HepG2 (cell line): ENCODE results near the gene ZNF467. TPM values are rescaled to one million over a fixed set of nuclear protein-coding genes. Genes with fewer than 3 reads are reported as not detected.

Experiments used
- ATAC-seq: fragments of 200-7000 bp; cut with Tn5 transposase; 3 replicates; pipeline ENCODE4 v1.9.1; 2020; ENCODE audit warnings: mild to moderate bottlenecking, moderate library complexity
- BruUV-seq: library from RNA; stranded (reverse); fragments of 400-500 nt; replicated peaks from 2 replicates; lab custom pipeline; 2021; lab: Mats Ljungman, UMichigan
- CTCF ChIA-PET: fragments of 300-600 bp; formaldehyde crosslinking; extraction: SDS; loops from one replicate; lab custom pipeline; 2021; ENCODE audit warnings: low total read pairs, inconsistent platforms, low intra/inter-chr PET ratio; lab: Yijun Ruan, JAX
- POLR2A ChIA-PET: fragments of 350-600 bp; sonication (Branson Sonifier 250); formaldehyde crosslinking; loops from one replicate; lab custom pipeline; 2020; ENCODE audit warnings: antibody characterized with exemption, inconsistent platforms; lab: Yijun Ruan, JAX
- DNase-seq: peaks from one replicate; pipeline ENCODE4 v3.0.0-alpha.2; 2015; ENCODE audit warnings: low spot score
- FAIRE-seq: peaks from 3 replicates; lab custom pipeline; 2011; peaks lifted over from hg19 to GRCh38; lab: Jason Lieb, UNC
- H2AFZ ChIP-seq: one replicate; pipeline ENCODE4 v1.6.1; 2011; ENCODE audit warnings: low read length, inconsistent platforms
- H3K27ac ChIP-seq: fragments of 300-600 bp; 3 replicates; pipeline ENCODE4 v1.8.0; 2011; ENCODE audit warnings: mixed run types, mild to moderate bottlenecking, mixed read lengths, low read length, inconsistent platforms; ENCODE audit not compliant: insufficient read depth; ENCODE audit errors: extremely low read length
- H3K27me3 ChIP-seq, 2 experiments: fragments of 200-600 bp in 1 of 2; 2 replicates in 1 of 2; 3 replicates in 1 of 2; pipeline versions ENCODE4 v1.6.0 to v1.8.0; 2011; ENCODE audit warnings: low read length in 2 of 2, mild to moderate bottlenecking in 2 of 2, moderate library complexity in 2 of 2, inconsistent platforms in 1 of 2; ENCODE audit not compliant: insufficient read depth in 2 of 2, control insufficient read depth in 1 of 2
- H3K36me3 ChIP-seq, 2 experiments: fragments of 200-600 bp in 1 of 2; replicated peaks in 1 of 2; 2 replicates in 1 of 2; 3 replicates in 1 of 2; pipeline versions ENCODE4 v1.5.1 to v1.8.0; 2011; ENCODE audit warnings: low read length in 2 of 2, inconsistent platforms in 1 of 2; ENCODE audit not compliant: insufficient read depth in 2 of 2, control insufficient read depth in 1 of 2
- H3K4me1 ChIP-seq: 2 replicates; pipeline ENCODE4 v1.5.1; 2012; ENCODE audit warnings: low read length, inconsistent platforms; ENCODE audit not compliant: insufficient read depth
- H3K4me2 ChIP-seq: 2 replicates; pipeline ENCODE4 v1.6.0; 2011; ENCODE audit warnings: low read depth, low read length, inconsistent platforms
- H3K4me3 ChIP-seq, 3 experiments: fragments of 200-600 bp in 1 of 3; sonication (generic), shearing (Covaris generic) in 1 of 3; replicated peaks in 1 of 3; 2 replicates each; pipeline ENCODE4 v1.5.1; 2011 to 2016; ENCODE audit warnings: low read length in 3 of 3, inconsistent platforms in 2 of 3, low read depth in 2 of 3, mild to moderate bottlenecking in 2 of 3, control low read depth in 1 of 3, mixed read lengths in 1 of 3; ENCODE audit not compliant: insufficient read depth in 1 of 3
- H3K79me2 ChIP-seq: one replicate; pipeline ENCODE4 v1.6.1; 2011; ENCODE audit warnings: low read length, inconsistent platforms; ENCODE audit not compliant: insufficient read depth
- H3K9ac ChIP-seq: 2 replicates; pipeline ENCODE4 v1.6.0; 2011; ENCODE audit warnings: mild to moderate bottlenecking, low read depth, low read length, inconsistent platforms; ENCODE audit not compliant: insufficient read depth
- H3K9me3 ChIP-seq: 2 replicates; pipeline ENCODE4 v1.5.1; 2012; ENCODE audit warnings: mild to moderate bottlenecking, low read length
- H4K20me1 ChIP-seq: 2 replicates; pipeline ENCODE4 v1.6.0; 2011; ENCODE audit warnings: inconsistent platforms, mild to moderate bottlenecking, low read length, moderate library complexity; ENCODE audit not compliant: insufficient read depth
- CTCF ChIP-seq: sonication (generic); formaldehyde crosslinking; IDR thresholded peaks from 2 replicates; pipeline ENCODE4 v1.5.0; 2020; ENCODE audit warnings: mild to moderate bottlenecking, missing genetic modification reagents, moderate library complexity
- FLYWCH1 ChIP-seq: sonication (generic); formaldehyde crosslinking; IDR thresholded peaks from 2 replicates; pipeline ENCODE4 v1.8.1; 2023; ENCODE audit warnings: mild to moderate bottlenecking, missing genetic modification reagents
- MED8 ChIP-seq: sonication (generic); formaldehyde crosslinking; IDR thresholded peaks from 2 replicates; pipeline ENCODE4 v1.8.1; 2023; ENCODE audit warnings: mild to moderate bottlenecking, missing genetic modification reagents; ENCODE audit not compliant: insufficient replicate concordance
- NFE2 ChIP-seq: sonication (generic); formaldehyde crosslinking; IDR thresholded peaks from 2 replicates; pipeline ENCODE4 v1.4.0; 2020; ENCODE audit warnings: missing genetic modification reagents
- RBM39 ChIP-seq: fragments of 200-400 bp; formaldehyde crosslinking; IDR thresholded peaks from one replicate; pipeline ENCODE4 v1.6.1; 2018; ENCODE audit warnings: antibody characterized with exemption, mild to moderate bottlenecking, low read depth, low read length; ENCODE audit not compliant: poor library complexity, severe bottlenecking
- ZMYM2 ChIP-seq: sonication (generic); formaldehyde crosslinking; IDR thresholded peaks from 2 replicates; pipeline ENCODE4 v1.8.0; 2022; ENCODE audit warnings: mild to moderate bottlenecking, missing genetic modification reagents
- ZNF121 ChIP-seq: sonication (generic); formaldehyde crosslinking; IDR thresholded peaks from 2 replicates; pipeline ENCODE4 v1.5.0; 2020; ENCODE audit warnings: mild to moderate bottlenecking, missing genetic modification reagents
- ZNF20 ChIP-seq: sonication (generic); formaldehyde crosslinking; IDR thresholded peaks from 2 replicates; pipeline ENCODE4 v1.4.0; 2020; ENCODE audit warnings: mild to moderate bottlenecking, moderate library complexity, missing genetic modification reagents
- ZNF484 ChIP-seq: sonication (generic); formaldehyde crosslinking; IDR thresholded peaks from 2 replicates; pipeline ENCODE4 v1.5.1; 2020; ENCODE audit warnings: mild to moderate bottlenecking, low read depth, missing genetic modification reagents, borderline replicate concordance
- whole genome bisulfite sequencing: methylation state at CpG from one replicate; pipeline ENCODE4 v1.1.6; 2017; ENCODE audit warnings: low lambda C conversion rate; 5-methylcytosine and 5-hydroxymethylcytosine counted together
- in situ Hi-C: cut with HindIII; loops from 2 replicates; pipeline ENCODE4 v1.10.0; 2017; ENCODE audit warnings: low pct_unique_long_range_greater_than_20kb; ENCODE audit not compliant: extremely low pct_ligation_motif_present
- intact Hi-C: fragments of 100-400 bp; cut with micrococcal nuclease; formaldehyde crosslinking; loops from one replicate; pipeline ENCODE4 v1.10.0; 2022; ENCODE audit not compliant: unreplicated experiment
- polyA plus RNA-seq, 8 experiments: library from polyadenylated mRNA; depleted of rRNA in 3 of 8; stranded (reverse) in 7 of 8; unstranded in 1 of 8; fragments of >200 nt; fragmentation: Illumina TruSeq in 4 of 8; extraction: Trizol in 4 of 8; gene quantifications; 2 replicates each; pipeline versions ENCODE4 v1.2.1 to v1.2.3, GENCODE V29; 2011 to 2016; ENCODE audit warnings: low read depth in 4 of 8, missing spikeins in 1 of 8, mixed read lengths in 1 of 8; ENCODE audit not compliant: insufficient read depth in 1 of 8
- total RNA-seq, 5 experiments: library from RNA; depleted of rRNA; stranded (reverse); fragments of >200 nt; fragmentation: Illumina TruSeq; extraction: Trizol; gene quantifications; 2 replicates each; pipeline ENCODE4 v1.2.3, GENCODE V29; 2016; ENCODE audit warnings: low read depth in 1 of 5
- TF ChIP-seq, protein P1 (sequence below): sonication (generic); formaldehyde crosslinking; IDR thresholded peaks from 2 replicates; pipeline ENCODE4 v1.9.0; 2021; ENCODE audit warnings: missing genetic modification reagents, borderline replicate concordance
- TF ChIP-seq, protein P2 (sequence below): sonication (generic); formaldehyde crosslinking; conservative IDR thresholded peaks from 2 replicates; pipeline ENCODE4 v1.8.1; 2023; ENCODE audit warnings: missing genetic modification reagents
- TF ChIP-seq, protein P3 (sequence below): sonication (generic); formaldehyde crosslinking; conservative IDR thresholded peaks from 2 replicates; pipeline ENCODE4 v1.8.0; 2022; ENCODE audit warnings: missing genetic modification reagents
- TF ChIP-seq, protein P4 (sequence below): sonication (generic); formaldehyde crosslinking; IDR thresholded peaks from 2 replicates; pipeline ENCODE4 v1.4.0; 2020; ENCODE audit warnings: mild to moderate bottlenecking, missing genetic modification reagents
- TF ChIP-seq, protein P5 (sequence below): sonication (generic); formaldehyde crosslinking; conservative IDR thresholded peaks from 2 replicates; pipeline ENCODE4 v1.5.0; 2020; ENCODE audit warnings: missing genetic modification reagents

Gene ZNF467
- total and polyA plus RNA-seq, 2 of the 13 experiments (the other 11 are each of a cell fraction or from before 2014, with no cell fraction given): 0.03 TPM; not detected in 1

DNA sequence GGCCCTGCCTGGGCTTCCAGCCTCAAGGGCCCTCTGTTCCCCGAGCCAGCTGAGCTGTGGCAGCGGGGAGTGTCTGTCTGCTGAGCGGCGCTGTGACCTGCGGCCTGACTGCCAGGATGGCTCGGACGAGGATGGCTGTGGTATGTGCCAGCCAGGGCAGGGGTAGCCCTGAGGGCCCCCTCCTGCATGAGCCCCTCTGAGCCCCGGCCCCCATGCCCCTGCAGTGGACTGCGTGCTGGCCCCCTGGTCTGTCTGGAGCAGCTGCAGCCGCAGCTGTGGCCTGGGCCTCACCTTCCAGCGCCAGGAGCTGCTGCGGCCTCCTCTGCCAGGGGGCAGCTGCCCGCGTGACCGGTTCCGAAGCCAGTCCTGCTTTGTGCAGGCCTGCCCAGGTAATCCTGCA is 28.4 kb upstream of the ZNF467 start:
- WGBS: 100% methylated on average over 1 of the region's 16 CpGs
- Histone ChIP-seq H3K27ac (no peak overlapping the region), H2AFZ (no peak overlapping the region), H4K20me1 (no peaks in the 10 kb centered on the region), H3K9ac (no peak overlapping the region), H3K4me3 (no peak overlapping the region), H3K4me1 (no peaks in the 10 kb centered on the region), H3K4me2 (no peak overlapping the region), H3K9me3 (no peaks in the 10 kb centered on the region), H3K36me3 (no peaks in the 10 kb centered on the region), H3K79me2 (no peaks in the 10 kb centered on the region), H3K27me3 (no peaks in the 10 kb centered on the region)
- ATAC-seq (no peak), DNase-seq (no peak), FAIRE-seq (no peak)
- no TSS peak for BruUV-seq
- ChIA-PET POLR2A (no interaction called here), CTCF (no interaction called here)
- TF ChIP-seq, protein P1, sequence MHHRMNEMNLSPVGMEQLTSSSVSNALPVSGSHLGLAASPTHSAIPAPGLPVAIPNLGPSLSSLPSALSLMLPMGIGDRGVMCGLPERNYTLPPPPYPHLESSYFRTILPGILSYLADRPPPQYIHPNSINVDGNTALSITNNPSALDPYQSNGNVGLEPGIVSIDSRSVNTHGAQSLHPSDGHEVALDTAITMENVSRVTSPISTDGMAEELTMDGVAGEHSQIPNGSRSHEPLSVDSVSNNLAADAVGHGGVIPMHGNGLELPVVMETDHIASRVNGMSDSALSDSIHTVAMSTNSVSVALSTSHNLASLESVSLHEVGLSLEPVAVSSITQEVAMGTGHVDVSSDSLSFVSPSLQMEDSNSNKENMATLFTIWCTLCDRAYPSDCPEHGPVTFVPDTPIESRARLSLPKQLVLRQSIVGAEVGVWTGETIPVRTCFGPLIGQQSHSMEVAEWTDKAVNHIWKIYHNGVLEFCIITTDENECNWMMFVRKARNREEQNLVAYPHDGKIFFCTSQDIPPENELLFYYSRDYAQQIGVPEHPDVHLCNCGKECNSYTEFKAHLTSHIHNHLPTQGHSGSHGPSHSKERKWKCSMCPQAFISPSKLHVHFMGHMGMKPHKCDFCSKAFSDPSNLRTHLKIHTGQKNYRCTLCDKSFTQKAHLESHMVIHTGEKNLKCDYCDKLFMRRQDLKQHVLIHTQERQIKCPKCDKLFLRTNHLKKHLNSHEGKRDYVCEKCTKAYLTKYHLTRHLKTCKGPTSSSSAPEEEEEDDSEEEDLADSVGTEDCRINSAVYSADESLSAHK (CRISPR knock-in tag): no peak
- TF ChIP-seq ZNF484: no peak
- no peak for TF ChIP-seq FLYWCH1 (CRISPR knock-in tag)
- no peak for TF ChIP-seq ZNF121
- no peak for TF ChIP-seq ZMYM2 (CRISPR knock-in tag)
- TF ChIP-seq NFE2 (CRISPR knock-in tag): no peak
- TF ChIP-seq, protein P2, sequence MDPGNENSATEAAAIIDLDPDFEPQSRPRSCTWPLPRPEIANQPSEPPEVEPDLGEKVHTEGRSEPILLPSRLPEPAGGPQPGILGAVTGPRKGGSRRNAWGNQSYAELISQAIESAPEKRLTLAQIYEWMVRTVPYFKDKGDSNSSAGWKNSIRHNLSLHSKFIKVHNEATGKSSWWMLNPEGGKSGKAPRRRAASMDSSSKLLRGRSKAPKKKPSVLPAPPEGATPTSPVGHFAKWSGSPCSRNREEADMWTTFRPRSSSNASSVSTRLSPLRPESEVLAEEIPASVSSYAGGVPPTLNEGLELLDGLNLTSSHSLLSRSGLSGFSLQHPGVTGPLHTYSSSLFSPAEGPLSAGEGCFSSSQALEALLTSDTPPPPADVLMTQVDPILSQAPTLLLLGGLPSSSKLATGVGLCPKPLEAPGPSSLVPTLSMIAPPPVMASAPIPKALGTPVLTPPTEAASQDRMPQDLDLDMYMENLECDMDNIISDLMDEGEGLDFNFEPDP: no peak
- TF ChIP-seq CTCF: no peak
- no peak for TF ChIP-seq RBM39
- TF ChIP-seq ZNF20 (CRISPR knock-in tag): no peak
- TF ChIP-seq, protein P3, sequence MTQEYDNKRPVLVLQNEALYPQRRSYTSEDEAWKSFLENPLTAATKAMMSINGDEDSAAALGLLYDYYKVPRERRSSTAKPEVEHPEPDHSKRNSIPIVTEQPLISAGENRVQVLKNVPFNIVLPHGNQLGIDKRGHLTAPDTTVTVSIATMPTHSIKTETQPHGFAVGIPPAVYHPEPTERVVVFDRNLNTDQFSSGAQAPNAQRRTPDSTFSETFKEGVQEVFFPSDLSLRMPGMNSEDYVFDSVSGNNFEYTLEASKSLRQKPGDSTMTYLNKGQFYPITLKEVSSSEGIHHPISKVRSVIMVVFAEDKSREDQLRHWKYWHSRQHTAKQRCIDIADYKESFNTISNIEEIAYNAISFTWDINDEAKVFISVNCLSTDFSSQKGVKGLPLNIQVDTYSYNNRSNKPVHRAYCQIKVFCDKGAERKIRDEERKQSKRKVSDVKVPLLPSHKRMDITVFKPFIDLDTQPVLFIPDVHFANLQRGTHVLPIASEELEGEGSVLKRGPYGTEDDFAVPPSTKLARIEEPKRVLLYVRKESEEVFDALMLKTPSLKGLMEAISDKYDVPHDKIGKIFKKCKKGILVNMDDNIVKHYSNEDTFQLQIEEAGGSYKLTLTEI (CRISPR knock-in tag): no peak
- TF ChIP-seq, protein P4, sequence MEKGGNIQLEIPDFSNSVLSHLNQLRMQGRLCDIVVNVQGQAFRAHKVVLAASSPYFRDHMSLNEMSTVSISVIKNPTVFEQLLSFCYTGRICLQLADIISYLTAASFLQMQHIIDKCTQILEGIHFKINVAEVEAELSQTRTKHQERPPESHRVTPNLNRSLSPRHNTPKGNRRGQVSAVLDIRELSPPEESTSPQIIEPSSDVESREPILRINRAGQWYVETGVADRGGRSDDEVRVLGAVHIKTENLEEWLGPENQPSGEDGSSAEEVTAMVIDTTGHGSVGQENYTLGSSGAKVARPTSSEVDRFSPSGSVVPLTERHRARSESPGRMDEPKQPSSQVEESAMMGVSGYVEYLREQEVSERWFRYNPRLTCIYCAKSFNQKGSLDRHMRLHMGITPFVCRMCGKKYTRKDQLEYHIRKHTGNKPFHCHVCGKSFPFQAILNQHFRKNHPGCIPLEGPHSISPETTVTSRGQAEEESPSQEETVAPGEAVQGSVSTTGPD (CRISPR knock-in tag): no peak
- TF ChIP-seq MED8 (CRISPR knock-in tag): no peak
- TF ChIP-seq, protein P5, sequence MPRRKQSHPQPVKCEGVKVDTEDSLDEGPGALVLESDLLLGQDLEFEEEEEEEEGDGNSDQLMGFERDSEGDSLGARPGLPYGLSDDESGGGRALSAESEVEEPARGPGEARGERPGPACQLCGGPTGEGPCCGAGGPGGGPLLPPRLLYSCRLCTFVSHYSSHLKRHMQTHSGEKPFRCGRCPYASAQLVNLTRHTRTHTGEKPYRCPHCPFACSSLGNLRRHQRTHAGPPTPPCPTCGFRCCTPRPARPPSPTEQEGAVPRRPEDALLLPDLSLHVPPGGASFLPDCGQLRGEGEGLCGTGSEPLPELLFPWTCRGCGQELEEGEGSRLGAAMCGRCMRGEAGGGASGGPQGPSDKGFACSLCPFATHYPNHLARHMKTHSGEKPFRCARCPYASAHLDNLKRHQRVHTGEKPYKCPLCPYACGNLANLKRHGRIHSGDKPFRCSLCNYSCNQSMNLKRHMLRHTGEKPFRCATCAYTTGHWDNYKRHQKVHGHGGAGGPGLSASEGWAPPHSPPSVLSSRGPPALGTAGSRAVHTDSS (CRISPR knock-in tag): no peak
- in situ Hi-C loops: no loop called here
- intact Hi-C loops: no loop called here
